HepG2 (cell line): ENCODE results near the gene KCNJ6. TPM values are rescaled to one million over a fixed set of nuclear protein-coding genes. Genes with fewer than 3 reads are reported as not detected.

Source experiments
- PLSCR1 ChIP-seq: sonication (generic); formaldehyde crosslinking; IDR thresholded peaks from 2 replicates; pipeline ENCODE4 v1.5.0; 2020; ENCODE audit warnings: missing genetic modification reagents, mild to moderate bottlenecking, borderline replicate concordance
- RBM39 ChIP-seq: fragments of 200-400 bp; formaldehyde crosslinking; IDR thresholded peaks from one replicate; pipeline ENCODE4 v1.6.1; 2018; ENCODE audit warnings: antibody characterized with exemption, mild to moderate bottlenecking, low read depth, low read length; ENCODE audit not compliant: poor library complexity, severe bottlenecking
- SALL2 ChIP-seq: sonication (generic); formaldehyde crosslinking; IDR thresholded peaks from 2 replicates; pipeline ENCODE4 v1.8.1; 2023; ENCODE audit warnings: mild to moderate bottlenecking, missing genetic modification reagents, inconsistent platforms
- SRY ChIP-seq: sonication (generic); formaldehyde crosslinking; IDR thresholded peaks from 2 replicates; pipeline ENCODE4 v1.8.0; 2022; ENCODE audit warnings: mild to moderate bottlenecking, missing genetic modification reagents
- USF2 ChIP-seq, 2 experiments: sonication (generic) in 1 of 2; formaldehyde crosslinking in 1 of 2; IDR thresholded peaks; 2 replicates each; pipeline versions ENCODE4 v1.5.1 to v1.6.1; 2011 to 2020; ENCODE audit warnings: borderline replicate concordance in 1 of 2, low read depth in 1 of 2, low read length in 1 of 2, mild to moderate bottlenecking in 1 of 2, missing genetic modification reagents in 1 of 2, moderate library complexity in 1 of 2
- ZBTB7B ChIP-seq: sonication (generic); formaldehyde crosslinking; IDR thresholded peaks from 2 replicates; pipeline ENCODE4 v1.4.0; 2020; ENCODE audit warnings: missing genetic modification reagents
- ZFP91 ChIP-seq: sonication (generic); formaldehyde crosslinking; IDR thresholded peaks from 2 replicates; pipeline ENCODE4 v1.9.0; 2022; ENCODE audit warnings: missing genetic modification reagents, mild to moderate bottlenecking, borderline replicate concordance
- ZNF253 ChIP-seq: sonication (generic); formaldehyde crosslinking; IDR thresholded peaks from 2 replicates; pipeline ENCODE4 v1.8.0; 2022; ENCODE audit warnings: mild to moderate bottlenecking, missing genetic modification reagents, borderline replicate concordance
- ZNF549 ChIP-seq: sonication (generic); formaldehyde crosslinking; IDR thresholded peaks from 2 replicates; pipeline ENCODE4 v1.5.0; 2020; ENCODE audit warnings: missing genetic modification reagents
- ZNF605 ChIP-seq: sonication (generic); formaldehyde crosslinking; IDR thresholded peaks from 2 replicates; pipeline ENCODE4 v1.8.0; 2022; ENCODE audit warnings: mild to moderate bottlenecking, missing genetic modification reagents
- polyA plus RNA-seq, 8 experiments: library from polyadenylated mRNA; depleted of rRNA in 3 of 8; stranded (reverse) in 7 of 8; unstranded in 1 of 8; fragments of >200 nt; fragmentation: Illumina TruSeq in 4 of 8; extraction: Trizol in 4 of 8; gene quantifications; 2 replicates each; pipeline versions ENCODE4 v1.2.1 to v1.2.3, GENCODE V29; 2011 to 2016; ENCODE audit warnings: low read depth in 4 of 8, missing spikeins in 1 of 8, mixed read lengths in 1 of 8; ENCODE audit not compliant: insufficient read depth in 1 of 8
- total RNA-seq, 5 experiments: library from RNA; depleted of rRNA; stranded (reverse); fragments of >200 nt; fragmentation: Illumina TruSeq; extraction: Trizol; gene quantifications; 2 replicates each; pipeline ENCODE4 v1.2.3, GENCODE V29; 2016; ENCODE audit warnings: low read depth in 1 of 5
- TF ChIP-seq, protein P1 (sequence below): sonication (generic); formaldehyde crosslinking; IDR thresholded peaks from 2 replicates; pipeline ENCODE4 v1.8.0; 2022; ENCODE audit warnings: missing genetic modification reagents, mild to moderate bottlenecking, borderline replicate concordance
- TF ChIP-seq, protein P2 (sequence below): IDR thresholded peaks from 2 replicates; pipeline ENCODE4 v1.6.1; 2016; ENCODE audit warnings: mild to moderate bottlenecking
- TF ChIP-seq, protein P3 (sequence below): sonication (generic); formaldehyde crosslinking; IDR thresholded peaks from 2 replicates; pipeline ENCODE4 v1.4.0; 2020; ENCODE audit warnings: missing genetic modification reagents
- TF ChIP-seq, protein P4 (sequence below): sonication (generic); formaldehyde crosslinking; IDR thresholded peaks from 2 replicates; pipeline ENCODE4 v1.5.0; 2020; ENCODE audit warnings: mild to moderate bottlenecking, missing genetic modification reagents, moderate library complexity

The KCNJ6 gene
- total and polyA plus RNA-seq, 2 of the 13 experiments (the other 11 are each of a cell fraction or from before 2014, with no cell fraction given) = not detected

- TF ChIP-seq ZFP91 (CRISPR knock-in tag) (no peak), ZNF605 (CRISPR knock-in tag) (no peak), PLSCR1 (CRISPR knock-in tag) (no peak), ZNF253 (CRISPR knock-in tag) (no peak), USF2 (IDR thresholded peaks at IDR 0.05; ENCODE audit: low read depth, low read length) (no peak), USF2 (CRISPR knock-in tag; IDR thresholded peaks at IDR 0.05; ENCODE audit: borderline replicate concordance) (no peak), SALL2 (CRISPR knock-in tag) (no peak), SRY (CRISPR knock-in tag) (no peak), ZBTB7B (no peak), ZNF549 (CRISPR knock-in tag) (no peak), RBM39 (no peak)
- TF ChIP-seq, protein P1, sequence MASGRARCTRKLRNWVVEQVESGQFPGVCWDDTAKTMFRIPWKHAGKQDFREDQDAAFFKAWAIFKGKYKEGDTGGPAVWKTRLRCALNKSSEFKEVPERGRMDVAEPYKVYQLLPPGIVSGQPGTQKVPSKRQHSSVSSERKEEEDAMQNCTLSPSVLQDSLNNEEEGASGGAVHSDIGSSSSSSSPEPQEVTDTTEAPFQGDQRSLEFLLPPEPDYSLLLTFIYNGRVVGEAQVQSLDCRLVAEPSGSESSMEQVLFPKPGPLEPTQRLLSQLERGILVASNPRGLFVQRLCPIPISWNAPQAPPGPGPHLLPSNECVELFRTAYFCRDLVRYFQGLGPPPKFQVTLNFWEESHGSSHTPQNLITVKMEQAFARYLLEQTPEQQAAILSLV (CRISPR knock-in tag) = no peak
- TF ChIP-seq, protein P2, sequence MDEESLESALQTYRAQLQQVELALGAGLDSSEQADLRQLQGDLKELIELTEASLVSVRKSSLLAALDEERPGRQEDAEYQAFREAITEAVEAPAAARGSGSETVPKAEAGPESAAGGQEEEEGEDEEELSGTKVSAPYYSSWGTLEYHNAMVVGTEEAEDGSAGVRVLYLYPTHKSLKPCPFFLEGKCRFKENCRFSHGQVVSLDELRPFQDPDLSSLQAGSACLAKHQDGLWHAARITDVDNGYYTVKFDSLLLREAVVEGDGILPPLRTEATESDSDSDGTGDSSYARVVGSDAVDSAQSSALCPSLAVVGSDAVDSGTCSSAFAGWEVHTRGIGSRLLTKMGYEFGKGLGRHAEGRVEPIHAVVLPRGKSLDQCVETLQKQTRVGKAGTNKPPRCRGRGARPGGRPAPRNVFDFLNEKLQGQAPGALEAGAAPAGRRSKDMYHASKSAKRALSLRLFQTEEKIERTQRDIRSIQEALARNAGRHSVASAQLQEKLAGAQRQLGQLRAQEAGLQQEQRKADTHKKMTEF (CRISPR knock-in tag) = no peak
- TF ChIP-seq, protein P3, sequence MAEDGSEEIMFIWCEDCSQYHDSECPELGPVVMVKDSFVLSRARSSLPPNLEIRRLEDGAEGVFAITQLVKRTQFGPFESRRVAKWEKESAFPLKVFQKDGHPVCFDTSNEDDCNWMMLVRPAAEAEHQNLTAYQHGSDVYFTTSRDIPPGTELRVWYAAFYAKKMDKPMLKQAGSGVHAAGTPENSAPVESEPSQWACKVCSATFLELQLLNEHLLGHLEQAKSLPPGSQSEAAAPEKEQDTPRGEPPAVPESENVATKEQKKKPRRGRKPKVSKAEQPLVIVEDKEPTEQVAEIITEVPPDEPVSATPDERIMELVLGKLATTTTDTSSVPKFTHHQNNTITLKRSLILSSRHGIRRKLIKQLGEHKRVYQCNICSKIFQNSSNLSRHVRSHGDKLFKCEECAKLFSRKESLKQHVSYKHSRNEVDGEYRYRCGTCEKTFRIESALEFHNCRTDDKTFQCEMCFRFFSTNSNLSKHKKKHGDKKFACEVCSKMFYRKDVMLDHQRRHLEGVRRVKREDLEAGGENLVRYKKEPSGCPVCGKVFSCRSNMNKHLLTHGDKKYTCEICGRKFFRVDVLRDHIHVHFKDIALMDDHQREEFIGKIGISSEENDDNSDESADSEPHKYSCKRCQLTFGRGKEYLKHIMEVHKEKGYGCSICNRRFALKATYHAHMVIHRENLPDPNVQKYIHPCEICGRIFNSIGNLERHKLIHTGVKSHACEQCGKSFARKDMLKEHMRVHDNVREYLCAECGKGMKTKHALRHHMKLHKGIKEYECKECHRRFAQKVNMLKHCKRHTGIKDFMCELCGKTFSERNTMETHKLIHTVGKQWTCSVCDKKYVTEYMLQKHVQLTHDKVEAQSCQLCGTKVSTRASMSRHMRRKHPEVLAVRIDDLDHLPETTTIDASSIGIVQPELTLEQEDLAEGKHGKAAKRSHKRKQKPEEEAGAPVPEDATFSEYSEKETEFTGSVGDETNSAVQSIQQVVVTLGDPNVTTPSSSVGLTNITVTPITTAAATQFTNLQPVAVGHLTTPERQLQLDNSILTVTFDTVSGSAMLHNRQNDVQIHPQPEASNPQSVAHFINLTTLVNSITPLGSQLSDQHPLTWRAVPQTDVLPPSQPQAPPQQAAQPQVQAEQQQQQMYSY (CRISPR knock-in tag) = no peak
- TF ChIP-seq, protein P4, sequence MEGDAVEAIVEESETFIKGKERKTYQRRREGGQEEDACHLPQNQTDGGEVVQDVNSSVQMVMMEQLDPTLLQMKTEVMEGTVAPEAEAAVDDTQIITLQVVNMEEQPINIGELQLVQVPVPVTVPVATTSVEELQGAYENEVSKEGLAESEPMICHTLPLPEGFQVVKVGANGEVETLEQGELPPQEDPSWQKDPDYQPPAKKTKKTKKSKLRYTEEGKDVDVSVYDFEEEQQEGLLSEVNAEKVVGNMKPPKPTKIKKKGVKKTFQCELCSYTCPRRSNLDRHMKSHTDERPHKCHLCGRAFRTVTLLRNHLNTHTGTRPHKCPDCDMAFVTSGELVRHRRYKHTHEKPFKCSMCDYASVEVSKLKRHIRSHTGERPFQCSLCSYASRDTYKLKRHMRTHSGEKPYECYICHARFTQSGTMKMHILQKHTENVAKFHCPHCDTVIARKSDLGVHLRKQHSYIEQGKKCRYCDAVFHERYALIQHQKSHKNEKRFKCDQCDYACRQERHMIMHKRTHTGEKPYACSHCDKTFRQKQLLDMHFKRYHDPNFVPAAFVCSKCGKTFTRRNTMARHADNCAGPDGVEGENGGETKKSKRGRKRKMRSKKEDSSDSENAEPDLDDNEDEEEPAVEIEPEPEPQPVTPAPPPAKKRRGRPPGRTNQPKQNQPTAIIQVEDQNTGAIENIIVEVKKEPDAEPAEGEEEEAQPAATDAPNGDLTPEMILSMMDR (CRISPR knock-in tag) = peak; percentile 76
Measured at GRCh38 chr21:37711836-37712568, 204.3 kb downstream of the KCNJ6 start (continued).
